HEK293T (cell line): ENCODE results near the gene LRG1.

Experiments used
- CTBP1 ChIP-seq: fragments of 450-650 bp; IDR thresholded peaks from 2 replicates; pipeline ENCODE4 v1.6.1; 2016; ENCODE audit warnings: borderline replicate concordance
- FOXK2 ChIP-seq: fragments of 450-650 bp; IDR thresholded peaks from 2 replicates; pipeline ENCODE4 v1.6.1; 2016; ENCODE audit warnings: mild to moderate bottlenecking
- TARDBP ChIP-seq: fragments of 450-650 bp; IDR thresholded peaks from 2 replicates; pipeline ENCODE4 v1.6.1; 2016

GRCh38 chr19:4505570-4506448 is 34.0 kb downstream of the LRG1 start:
- no peak for TF ChIP-seq TARDBP
- TF ChIP-seq CTBP1: no peak
- no peak for TF ChIP-seq FOXK2
